GM23338 (cell line): ENCODE data around the gene NDUFS6. TPM values are rescaled to one million over a fixed set of nuclear protein-coding genes. Genes with fewer than 3 reads are reported as not detected.

Experiments used
- ATAC-seq: fragments of 200-7000 bp; cut with Tn5 transposase; 3 replicates; pipeline ENCODE4 v1.9.1; 2020
- DNase-seq: peaks from one replicate; pipeline ENCODE4 v3.0.0-alpha.2; 2015; ENCODE audit warnings: low spot score
- H2AFZ ChIP-seq: fragments of 200-600 bp; sonication (generic); 2 replicates; pipeline ENCODE4 v1.8.0; 2016; ENCODE audit warnings: antibody characterized with exemption, mild to moderate bottlenecking, moderate library complexity
- H3F3A ChIP-seq: fragments of 200-600 bp; sonication (generic); replicated peaks from 2 replicates; pipeline ENCODE4 v1.8.0; 2017; ENCODE audit warnings: antibody characterized with exemption, mixed run types, low read depth
- H3K27ac ChIP-seq: fragments of 200-600 bp; sonication (generic); 2 replicates; pipeline ENCODE4 v1.6.1; 2016; ENCODE audit warnings: low read depth
- H3K27me3 ChIP-seq: fragments of 200-600 bp; sonication (generic); 2 replicates; pipeline ENCODE4 v1.8.0; 2016; ENCODE audit warnings: mild to moderate bottlenecking, mixed run types, moderate library complexity; ENCODE audit not compliant: insufficient read depth
- H3K36me3 ChIP-seq: fragments of 200-600 bp; sonication (generic); 2 replicates; pipeline ENCODE4 v1.8.0; 2016; ENCODE audit warnings: mild to moderate bottlenecking; ENCODE audit not compliant: insufficient read depth
- H3K4me1 ChIP-seq: fragments of 200-600 bp; sonication (generic); 2 replicates; pipeline ENCODE4 v1.8.0; 2016; ENCODE audit warnings: mild to moderate bottlenecking, moderate library complexity; ENCODE audit not compliant: insufficient read depth
- H3K4me2 ChIP-seq: fragments of 200-600 bp; sonication (generic); 2 replicates; pipeline ENCODE4 v1.7.1; 2017; ENCODE audit warnings: mixed run types
- H3K4me3 ChIP-seq: fragments of 200-600 bp; sonication (generic); 2 replicates; pipeline ENCODE4 v1.6.1; 2016; ENCODE audit warnings: mixed run types
- H3K79me2 ChIP-seq: fragments of 200-600 bp; sonication (generic); replicated peaks from 2 replicates; pipeline ENCODE4 v1.8.0; 2017; ENCODE audit warnings: mild to moderate bottlenecking; ENCODE audit not compliant: insufficient read depth
- H3K9me2 ChIP-seq: fragments of 200-600 bp; sonication (generic); 2 replicates; pipeline ENCODE4 v1.8.0; 2017; ENCODE audit not compliant: insufficient read depth
- H4K20me1 ChIP-seq: fragments of 200-600 bp; sonication (generic); replicated peaks from 2 replicates; pipeline ENCODE4 v1.8.0; 2017; ENCODE audit warnings: mild to moderate bottlenecking; ENCODE audit not compliant: insufficient read depth
- H3K27ac Mint-ChIP-seq: 2 replicates; pipeline ENCODE4 v1.8.0; 2020; ENCODE audit warnings: inconsistent platforms, mild to moderate bottlenecking, moderate library complexity, mixed read lengths
- H3K27me3 Mint-ChIP-seq: 3 replicates; pipeline ENCODE4 v1.8.0; 2022; ENCODE audit warnings: low read depth, mild to moderate bottlenecking, moderate library complexity, mixed read lengths, inconsistent platforms; ENCODE audit not compliant: insufficient read depth, poor library complexity
- H3K36me3 Mint-ChIP-seq: 3 replicates; pipeline ENCODE4 v1.8.0; 2021; ENCODE audit warnings: low read depth, mild to moderate bottlenecking, inconsistent platforms, moderate library complexity, mixed read lengths
- H3K4me1 Mint-ChIP-seq: 3 replicates; pipeline ENCODE4 v1.8.0; 2020; ENCODE audit warnings: mild to moderate bottlenecking, inconsistent platforms, mixed read lengths
- H3K4me3 Mint-ChIP-seq: 3 replicates; pipeline ENCODE4 v1.8.0; 2021; ENCODE audit warnings: moderate library complexity, mild to moderate bottlenecking, inconsistent platforms, mixed read lengths
- H3K9me3 Mint-ChIP-seq: 3 replicates; pipeline ENCODE4 v1.8.0; 2020; ENCODE audit warnings: moderate library complexity, mild to moderate bottlenecking, inconsistent platforms, mixed read lengths
- JUNB ChIP-seq: IDR thresholded peaks from one replicate; pipeline ENCODE4 v1.6.1; 2016; ENCODE audit warnings: antibody characterized with exemption; ENCODE audit not compliant: unreplicated experiment
- NANOG ChIP-seq: IDR thresholded peaks from 2 replicates; pipeline ENCODE4 v1.6.1; 2016; ENCODE audit warnings: antibody characterized with exemption, borderline replicate concordance
- POLR2AphosphoS5 ChIP-seq: IDR thresholded peaks from 2 replicates; pipeline ENCODE4 v1.6.1; 2016; ENCODE audit warnings: antibody characterized with exemption, low read depth
- ZNF331 ChIP-seq: fragments of 250-450 bp; sonication (Bioruptor Pico); IDR thresholded peaks from 2 replicates; pipeline ENCODE4 v1.5.0; 2020; ENCODE audit warnings: low read depth, mild to moderate bottlenecking, moderate library complexity
- polyA plus RNA-seq: library from polyadenylated mRNA; unstranded; fragments of >200 nt; fragmentation: Nextera tagmentation; extraction: Ambion mirVana; gene quantifications from 2 replicates; pipeline ENCODE4 v1.2.1, GENCODE V29; 2016
- total RNA-seq: library from RNA; depleted of rRNA; stranded (reverse); fragments of >200 nt; shearing (Covaris generic); gene quantifications from 2 replicates; pipeline ENCODE4 v1.2.3, GENCODE V29; 2014
- TF ChIP-seq, protein P1 (sequence below): fragments of 250-450 bp; sonication (Bioruptor Pico); IDR thresholded peaks from 2 replicates; pipeline ENCODE4 v1.5.0; 2020; ENCODE audit warnings: mild to moderate bottlenecking, moderate library complexity
- TF ChIP-seq, protein P2 (sequence below): IDR thresholded peaks from 2 replicates; pipeline ENCODE4 v1.6.1; 2016; ENCODE audit warnings: antibody characterized with exemption

Gene NDUFS6
- total and polyA plus RNA-seq, 2 experiments from 2014 or later: 94.8 to 289 TPM

- TF ChIP-seq, protein P1, sequence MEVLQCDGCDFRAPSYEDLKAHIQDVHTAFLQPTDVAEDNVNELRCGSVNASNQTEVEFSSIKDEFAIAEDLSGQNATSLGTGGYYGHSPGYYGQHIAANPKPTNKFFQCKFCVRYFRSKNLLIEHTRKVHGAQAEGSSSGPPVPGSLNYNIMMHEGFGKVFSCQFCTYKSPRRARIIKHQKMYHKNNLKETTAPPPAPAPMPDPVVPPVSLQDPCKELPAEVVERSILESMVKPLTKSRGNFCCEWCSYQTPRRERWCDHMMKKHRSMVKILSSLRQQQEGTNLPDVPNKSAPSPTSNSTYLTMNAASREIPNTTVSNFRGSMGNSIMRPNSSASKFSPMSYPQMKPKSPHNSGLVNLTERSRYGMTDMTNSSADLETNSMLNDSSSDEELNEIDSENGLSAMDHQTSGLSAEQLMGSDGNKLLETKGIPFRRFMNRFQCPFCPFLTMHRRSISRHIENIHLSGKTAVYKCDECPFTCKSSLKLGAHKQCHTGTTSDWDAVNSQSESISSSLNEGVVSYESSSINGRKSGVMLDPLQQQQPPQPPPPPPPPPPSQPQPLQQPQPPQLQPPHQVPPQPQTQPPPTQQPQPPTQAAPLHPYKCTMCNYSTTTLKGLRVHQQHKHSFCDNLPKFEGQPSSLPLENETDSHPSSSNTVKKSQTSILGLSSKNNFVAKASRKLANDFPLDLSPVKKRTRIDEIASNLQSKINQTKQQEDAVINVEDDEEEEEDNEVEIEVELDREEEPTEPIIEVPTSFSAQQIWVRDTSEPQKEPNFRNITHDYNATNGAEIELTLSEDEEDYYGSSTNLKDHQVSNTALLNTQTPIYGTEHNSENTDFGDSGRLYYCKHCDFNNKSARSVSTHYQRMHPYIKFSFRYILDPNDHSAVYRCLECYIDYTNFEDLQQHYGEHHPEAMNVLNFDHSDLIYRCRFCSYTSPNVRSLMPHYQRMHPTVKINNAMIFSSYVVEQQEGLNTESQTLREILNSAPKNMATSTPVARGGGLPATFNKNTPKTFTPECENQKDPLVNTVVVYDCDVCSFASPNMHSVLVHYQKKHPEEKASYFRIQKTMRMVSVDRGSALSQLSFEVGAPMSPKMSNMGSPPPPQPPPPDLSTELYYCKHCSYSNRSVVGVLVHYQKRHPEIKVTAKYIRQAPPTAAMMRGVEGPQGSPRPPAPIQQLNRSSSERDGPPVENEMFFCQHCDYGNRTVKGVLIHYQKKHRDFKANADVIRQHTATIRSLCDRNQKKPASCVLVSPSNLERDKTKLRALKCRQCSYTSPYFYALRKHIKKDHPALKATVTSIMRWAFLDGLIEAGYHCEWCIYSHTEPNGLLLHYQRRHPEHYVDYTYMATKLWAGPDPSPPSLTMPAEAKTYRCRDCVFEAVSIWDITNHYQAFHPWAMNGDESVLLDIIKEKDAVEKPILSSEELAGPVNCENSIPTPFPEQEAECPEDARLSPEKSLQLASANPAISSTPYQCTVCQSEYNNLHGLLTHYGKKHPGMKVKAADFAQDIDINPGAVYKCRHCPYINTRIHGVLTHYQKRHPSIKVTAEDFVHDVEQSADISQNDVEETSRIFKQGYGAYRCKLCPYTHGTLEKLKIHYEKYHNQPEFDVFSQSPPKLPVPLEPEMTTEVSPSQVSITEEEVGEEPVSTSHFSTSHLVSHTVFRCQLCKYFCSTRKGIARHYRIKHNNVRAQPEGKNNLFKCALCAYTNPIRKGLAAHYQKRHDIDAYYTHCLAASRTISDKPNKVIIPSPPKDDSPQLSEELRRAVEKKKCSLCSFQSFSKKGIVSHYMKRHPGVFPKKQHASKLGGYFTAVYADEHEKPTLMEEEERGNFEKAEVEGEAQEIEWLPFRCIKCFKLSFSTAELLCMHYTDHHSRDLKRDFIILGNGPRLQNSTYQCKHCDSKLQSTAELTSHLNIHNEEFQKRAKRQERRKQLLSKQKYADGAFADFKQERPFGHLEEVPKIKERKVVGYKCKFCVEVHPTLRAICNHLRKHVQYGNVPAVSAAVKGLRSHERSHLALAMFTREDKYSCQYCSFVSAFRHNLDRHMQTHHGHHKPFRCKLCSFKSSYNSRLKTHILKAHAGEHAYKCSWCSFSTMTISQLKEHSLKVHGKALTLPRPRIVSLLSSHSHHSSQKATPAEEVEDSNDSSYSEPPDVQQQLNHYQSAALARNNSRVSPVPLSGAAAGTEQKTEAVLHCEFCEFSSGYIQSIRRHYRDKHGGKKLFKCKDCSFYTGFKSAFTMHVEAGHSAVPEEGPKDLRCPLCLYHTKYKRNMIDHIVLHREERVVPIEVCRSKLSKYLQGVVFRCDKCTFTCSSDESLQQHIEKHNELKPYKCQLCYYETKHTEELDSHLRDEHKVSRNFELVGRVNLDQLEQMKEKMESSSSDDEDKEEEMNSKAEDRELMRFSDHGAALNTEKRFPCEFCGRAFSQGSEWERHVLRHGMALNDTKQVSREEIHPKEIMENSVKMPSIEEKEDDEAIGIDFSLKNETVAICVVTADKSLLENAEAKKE (CRISPR knock-in tag): no peak
- TF ChIP-seq ZNF331 (CRISPR knock-in tag) (no peak), NANOG (no peak), JUNB (no peak)
- TF ChIP-seq, protein P2, sequence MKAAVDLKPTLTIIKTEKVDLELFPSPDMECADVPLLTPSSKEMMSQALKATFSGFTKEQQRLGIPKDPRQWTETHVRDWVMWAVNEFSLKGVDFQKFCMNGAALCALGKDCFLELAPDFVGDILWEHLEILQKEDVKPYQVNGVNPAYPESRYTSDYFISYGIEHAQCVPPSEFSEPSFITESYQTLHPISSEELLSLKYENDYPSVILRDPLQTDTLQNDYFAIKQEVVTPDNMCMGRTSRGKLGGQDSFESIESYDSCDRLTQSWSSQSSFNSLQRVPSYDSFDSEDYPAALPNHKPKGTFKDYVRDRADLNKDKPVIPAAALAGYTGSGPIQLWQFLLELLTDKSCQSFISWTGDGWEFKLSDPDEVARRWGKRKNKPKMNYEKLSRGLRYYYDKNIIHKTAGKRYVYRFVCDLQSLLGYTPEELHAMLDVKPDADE: no peak
Observed at GRCh38 chr5:1761453-1761755, 39.8 kb upstream of the NDUFS6 start (continued).

GRCh38 chr5:1762121-1762882, 38.9 kb upstream of the NDUFS6 start:
- H3K4me3 Mint-ChIP-seq: no peak overlapping the region
- peaks cover 7% of the 10 kb centered on the region for H3K27me3 Mint-ChIP-seq
- Histone ChIP-seq H3F3A (no peaks in the 10 kb centered on the region), H3K9me2 (no peaks in the 10 kb centered on the region), H3K4me2 (no peak overlapping the region), H3K27me3 (no peaks in the 10 kb centered on the region), H4K20me1 (no peaks in the 10 kb centered on the region), H3K27ac (no peak overlapping the region), H3K36me3 (no peaks in the 10 kb centered on the region), H3K79me2 (no peaks in the 10 kb centered on the region), H2AFZ (no peak overlapping the region), H3K4me1 (no peaks in the 10 kb centered on the region), H3K4me3 (no peak overlapping the region)
- no peak overlapping the region for H3K27ac Mint-ChIP-seq
- DNase-seq: no peak
- H3K36me3 Mint-ChIP-seq: peaks cover 10% of the 10 kb centered on the region; the same call in 2 of the 3 replicates
- H3K9me3 Mint-ChIP-seq: peaks cover 14% of the 10 kb centered on the region
- H3K4me1 Mint-ChIP-seq: peaks cover 18% of the 10 kb centered on the region
- ATAC-seq: no peak
- TF ChIP-seq ZNF331 (CRISPR knock-in tag) (no peak), POLR2AphosphoS5 (no peak), NANOG (no peak)
- TF ChIP-seq, protein P1 (CRISPR knock-in tag): no peak
- TF ChIP-seq, protein P2: no peak
